ENCODE data around the gene ABHD4. TPM values are rescaled to one million over a fixed set of nuclear protein-coding genes. Genes with fewer than 3 reads are reported as not detected.

Gene ABHD4
- total RNA-seq, 4 donors from 2014 or later: 18.7 to 42.3 (median 27.7) TPM

DNA sequence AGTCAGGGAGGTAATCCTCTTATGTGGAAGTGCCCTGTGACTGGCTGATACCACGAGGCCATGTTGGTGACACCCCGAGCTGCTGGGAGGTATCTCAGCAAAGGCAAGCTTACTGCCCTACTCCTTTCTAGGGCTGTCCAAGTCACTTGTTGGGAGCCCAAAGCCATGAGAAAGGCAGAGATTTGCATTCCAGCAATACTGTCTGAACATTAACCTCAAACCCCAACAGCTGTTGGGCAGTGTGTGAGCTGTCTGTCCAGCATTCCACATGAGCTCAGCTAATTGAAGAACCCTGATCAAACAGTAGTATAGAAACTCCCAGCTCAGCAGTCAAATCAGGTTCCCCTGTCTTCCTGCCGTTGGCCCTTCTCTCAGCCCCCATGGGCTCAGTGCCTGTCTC lies 9.2 kb downstream of the ABHD4 start:
- no peaks in the 10 kb centered on the region for H3K9me3 ChIP-seq
- peaks cover 0 to 2% (median 0%) of the 10 kb centered on the region in 4 donors for H3K4me1 ChIP-seq
- 89% methylated on average over 1 of the region's 3 CpGs for WGBS
- H3K4me3 ChIP-seq: no peak overlapping the region
- DNase-seq (ENCODE audit: extremely low spot score): no peak
- no peak for TF ChIP-seq POLR2AphosphoS5 (IDR thresholded peaks at IDR 0.05)
- TF ChIP-seq POLR2A (IDR thresholded peaks at IDR 0.05; ENCODE audit: low read depth): no peak
- TF ChIP-seq CTCF (IDR thresholded peaks at IDR 0.05): no peak
- TF ChIP-seq EP300 (IDR thresholded peaks at IDR 0.05): no peak
- H3K36me3 ChIP-seq: peaks cover 86 to 100% (median 99%) of the 10 kb centered on the region in 4 donors
- intact Hi-C loops (cut with DNase I): no loop called here
- no peaks in the 10 kb centered on the region for H3K27me3 ChIP-seq
- no peak overlapping the region for H3K27ac ChIP-seq (replicated peaks in 1 of 4)

GRCh38 chr14:22610931-22611330 lies 12.8 kb downstream of the ABHD4 start:
- intact Hi-C loops (cut with DNase I): no loop called here
- Histone ChIP-seq H3K36me3 (peaks cover 52 to 76% (median 63%) of the 10 kb centered on the region in 4 donors), H3K27ac (replicated peaks in 1 of 4) (no peak overlapping the region), H3K9me3 (no peaks in the 10 kb centered on the region), H3K4me3 (no peak overlapping the region), H3K4me1 (peaks cover 8 to 18% (median 16%) of the 10 kb centered on the region in 4 donors), H3K27me3 (no peaks in the 10 kb centered on the region)
- TF ChIP-seq POLR2A (IDR thresholded peaks at IDR 0.05; ENCODE audit: low read depth) (no peak), CTCF (IDR thresholded peaks at IDR 0.05) (no peak), POLR2AphosphoS5 (IDR thresholded peaks at IDR 0.05) (no peak), EP300 (IDR thresholded peaks at IDR 0.05) (no peak)
- WGBS: 100% methylated on average over 2 of the region's 2 CpGs
- DNase-seq (ENCODE audit: extremely low spot score): no peak

GRCh38 chr14:22613106-22613695 lies 15.1 kb downstream of the ABHD4 start:
- intact Hi-C loops (cut with DNase I): no loop called here
- Histone ChIP-seq H3K4me1 (peaks cover 8 to 18% (median 16%) of the 10 kb centered on the region in 4 donors), H3K9me3 (no peaks in the 10 kb centered on the region), H3K27me3 (no peaks in the 10 kb centered on the region), H3K27ac (replicated peaks in 1 of 4) (peak overlapping the region in 3 of 4 donors; percentile 36 to 78 (median 47)), H3K4me3 (no peak overlapping the region), H3K36me3 (peaks cover 30 to 54% (median 40%) of the 10 kb centered on the region in 4 donors)
- DNase-seq (ENCODE audit: extremely low spot score): no peak
- WGBS: 46% methylated on average over 2 of the region's 2 CpGs
- TF ChIP-seq POLR2A (IDR thresholded peaks at IDR 0.05; ENCODE audit: low read depth): no peak
- no peak for TF ChIP-seq POLR2AphosphoS5 (IDR thresholded peaks at IDR 0.05)
- no peak for TF ChIP-seq CTCF (IDR thresholded peaks at IDR 0.05)
- TF ChIP-seq EP300 (IDR thresholded peaks at IDR 0.05): no peak

DNA sequence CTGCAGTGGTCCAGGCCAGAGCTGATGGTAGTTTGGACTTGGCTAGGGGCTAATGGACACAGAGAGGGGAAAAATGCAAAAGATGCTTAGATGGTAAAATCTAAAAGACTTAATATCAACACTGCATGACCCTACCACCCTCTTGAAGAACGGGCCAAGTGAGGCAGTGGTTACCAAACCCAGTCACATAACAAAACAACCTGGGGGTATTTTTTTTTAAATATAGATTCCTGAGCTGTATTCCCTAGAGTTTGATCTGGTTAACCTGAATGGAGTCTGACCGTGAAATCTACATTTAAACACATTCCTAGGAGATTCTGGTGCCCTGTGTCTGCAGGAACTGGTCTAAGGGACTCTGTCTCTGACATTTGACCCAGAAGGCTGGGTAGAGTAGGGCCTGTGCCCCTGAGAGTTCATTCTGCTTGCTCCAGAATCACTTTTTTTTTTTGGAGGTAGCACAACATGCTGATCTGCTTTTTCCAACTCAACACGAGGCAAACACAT lies 15.7 kb downstream of the ABHD4 start:
- WGBS: 38% methylated on average over 3 of the region's 3 CpGs
- no peak for TF ChIP-seq POLR2A (IDR thresholded peaks at IDR 0.05; ENCODE audit: low read depth)
- no peak for TF ChIP-seq CTCF (IDR thresholded peaks at IDR 0.05)
- TF ChIP-seq POLR2AphosphoS5 (IDR thresholded peaks at IDR 0.05): no peak
- no peak for TF ChIP-seq EP300 (IDR thresholded peaks at IDR 0.05)

More for the DNA sequence above, 15.7 kb downstream of the ABHD4 start:
- peak overlapping the region; percentile 36 to 78 (median 54) for H3K27ac ChIP-seq (replicated peaks in 1 of 4)
- no peaks in the 10 kb centered on the region for H3K27me3 ChIP-seq
- H3K4me3 ChIP-seq: no peak overlapping the region
- H3K4me1 ChIP-seq: peaks cover 8 to 18% (median 16%) of the 10 kb centered on the region in 4 donors
- H3K36me3 ChIP-seq: peaks cover 25 to 48% (median 34%) of the 10 kb centered on the region in 4 donors
- DNase-seq (ENCODE audit: extremely low spot score): no peak
- intact Hi-C loops (cut with DNase I): no loop called here
- no peaks in the 10 kb centered on the region for H3K9me3 ChIP-seq
